SK-N-SH treated with all-trans-retinoic acid at 6 μM for 48 hours (cell line): ENCODE results near the gene PEPD.

Source experiments
- ATAC-seq: fragments of 200-7000 bp; cut with Tn5 transposase; 3 replicates; pipeline ENCODE4 v1.9.1; 2020; ENCODE audit warnings: mild to moderate bottlenecking, moderate library complexity
- BACH2 ChIP-seq: fragments of 250-450 bp; sonication (Bioruptor Pico); IDR thresholded peaks from 2 replicates; pipeline ENCODE4 v1.9.0; 2021; ENCODE audit warnings: mild to moderate bottlenecking, borderline replicate concordance
- CREB5 ChIP-seq: fragments of 250-450 bp; sonication (Bioruptor Pico); IDR thresholded peaks from 2 replicates; pipeline ENCODE4 v1.5.1; 2020; ENCODE audit warnings: low read depth, mild to moderate bottlenecking, moderate library complexity
- CSDC2 ChIP-seq: fragments of 250-450 bp; sonication (Bioruptor Pico); IDR thresholded peaks from 2 replicates; pipeline ENCODE4 v1.5.0; 2020; ENCODE audit warnings: mild to moderate bottlenecking, moderate library complexity
- CSRNP3 ChIP-seq: fragments of 250-450 bp; sonication (Bioruptor Pico); IDR thresholded peaks from 2 replicates; pipeline ENCODE4 v1.5.1; 2021; ENCODE audit warnings: mild to moderate bottlenecking, moderate library complexity
- GLIS3 ChIP-seq: fragments of 250-450 bp; sonication (Bioruptor Pico); IDR thresholded peaks from 2 replicates; pipeline ENCODE4 v1.5.0; 2020; ENCODE audit warnings: mild to moderate bottlenecking, moderate library complexity
- OSR1 ChIP-seq: fragments of 250-450 bp; sonication (Bioruptor Pico); IDR thresholded peaks from 2 replicates; pipeline ENCODE4 v1.8.0; 2022; ENCODE audit warnings: moderate library complexity, mild to moderate bottlenecking, inconsistent platforms
- RARB ChIP-seq: fragments of 250-450 bp; sonication (Bioruptor Pico); IDR thresholded peaks from 2 replicates; pipeline ENCODE4 v1.8.0; 2021; ENCODE audit warnings: mild to moderate bottlenecking, moderate library complexity
- SNAI2 ChIP-seq: fragments of 250-450 bp; sonication (Bioruptor Pico); IDR thresholded peaks from 2 replicates; pipeline ENCODE4 v1.5.0; 2020; ENCODE audit warnings: mild to moderate bottlenecking, moderate library complexity
- TOX ChIP-seq: fragments of 250-450 bp; sonication (Bioruptor Pico); IDR thresholded peaks from 2 replicates; pipeline ENCODE4 v1.8.0; 2021; ENCODE audit warnings: mild to moderate bottlenecking, moderate library complexity, borderline replicate concordance
- TSHZ2 ChIP-seq: fragments of 250-450 bp; sonication (Bioruptor Pico); IDR thresholded peaks from 2 replicates; pipeline ENCODE4 v1.5.0; 2020; ENCODE audit warnings: mild to moderate bottlenecking, moderate library complexity
- ZC3H10 ChIP-seq: fragments of 250-450 bp; sonication (Bioruptor Pico); IDR thresholded peaks from 2 replicates; pipeline ENCODE4 v1.5.1; 2021; ENCODE audit warnings: mild to moderate bottlenecking, moderate library complexity
- ZFP30 ChIP-seq: fragments of 450-650 bp; formaldehyde crosslinking; IDR thresholded peaks from 2 replicates; pipeline ENCODE4 v1.5.0; 2022; ENCODE audit warnings: mild to moderate bottlenecking, moderate library complexity
- ZNF565 ChIP-seq: fragments of 450-650 bp; formaldehyde crosslinking; conservative IDR thresholded peaks from 2 replicates; pipeline ENCODE4 v1.5.0; 2020; ENCODE audit warnings: low read depth, mild to moderate bottlenecking, moderate library complexity
- ZNF70 ChIP-seq: fragments of 450-650 bp; formaldehyde crosslinking; IDR thresholded peaks from 2 replicates; pipeline ENCODE4 v1.5.0; 2020; ENCODE audit warnings: mild to moderate bottlenecking, moderate library complexity
- ZNF8 ChIP-seq: fragments of 450-650 bp; formaldehyde crosslinking; IDR thresholded peaks from 2 replicates; pipeline ENCODE4 v1.5.0; 2020; ENCODE audit warnings: mild to moderate bottlenecking, moderate library complexity
- TF ChIP-seq, protein P1 (sequence below): fragments of 250-450 bp; sonication (Bioruptor Pico); IDR thresholded peaks from 2 replicates; pipeline ENCODE4 v1.8.0; 2021; ENCODE audit warnings: low read depth, mild to moderate bottlenecking, moderate library complexity, borderline replicate concordance
- TF ChIP-seq, protein P2 (sequence below): fragments of 250-450 bp; sonication (Bioruptor Pico); IDR thresholded peaks from 2 replicates; pipeline ENCODE4 v1.8.0; 2020; ENCODE audit warnings: mild to moderate bottlenecking, moderate library complexity, borderline replicate concordance

The PEPD gene

DNA sequence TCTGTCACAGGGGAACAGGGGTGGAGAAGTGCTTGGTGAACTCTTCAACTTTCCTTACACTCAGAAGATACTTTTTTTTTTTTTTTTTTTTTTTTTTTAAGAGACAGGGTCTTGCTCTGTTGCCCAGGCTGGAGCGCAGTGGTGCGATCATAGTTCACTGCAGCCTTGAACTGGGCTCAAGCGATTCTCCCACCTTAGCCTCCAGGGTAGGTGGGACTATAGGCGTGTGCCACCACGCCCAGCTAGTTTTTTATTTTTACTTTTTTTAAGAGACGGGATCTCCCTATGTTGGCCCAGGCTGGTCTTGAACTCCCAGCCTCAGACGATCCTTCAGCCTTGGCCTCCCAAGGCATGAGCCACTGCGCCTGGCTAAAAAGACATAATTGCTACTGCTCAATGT, 136.6 kb downstream of the PEPD start:
- TF ChIP-seq ZNF70 (CRISPR knock-in tag) (no peak), SNAI2 (CRISPR knock-in tag) (no peak), CSDC2 (CRISPR knock-in tag) (no peak), OSR1 (CRISPR knock-in tag) (no peak), CSRNP3 (no peak), TSHZ2 (CRISPR knock-in tag) (no peak), ZFP30 (CRISPR knock-in tag) (no peak), RARB (CRISPR knock-in tag) (no peak)
- TF ChIP-seq, protein P1, sequence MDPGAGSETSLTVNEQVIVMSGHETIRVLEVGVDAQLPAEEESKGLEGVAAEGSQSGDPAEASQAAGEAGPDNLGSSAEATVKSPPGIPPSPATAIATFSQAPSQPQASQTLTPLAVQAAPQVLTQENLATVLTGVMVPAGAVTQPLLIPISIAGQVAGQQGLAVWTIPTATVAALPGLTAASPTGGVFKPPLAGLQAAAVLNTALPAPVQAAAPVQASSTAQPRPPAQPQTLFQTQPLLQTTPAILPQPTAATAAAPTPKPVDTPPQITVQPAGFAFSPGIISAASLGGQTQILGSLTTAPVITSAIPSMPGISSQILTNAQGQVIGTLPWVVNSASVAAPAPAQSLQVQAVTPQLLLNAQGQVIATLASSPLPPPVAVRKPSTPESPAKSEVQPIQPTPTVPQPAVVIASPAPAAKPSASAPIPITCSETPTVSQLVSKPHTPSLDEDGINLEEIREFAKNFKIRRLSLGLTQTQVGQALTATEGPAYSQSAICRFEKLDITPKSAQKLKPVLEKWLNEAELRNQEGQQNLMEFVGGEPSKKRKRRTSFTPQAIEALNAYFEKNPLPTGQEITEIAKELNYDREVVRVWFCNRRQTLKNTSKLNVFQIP (CRISPR knock-in tag): no peak
- ATAC-seq: no peak

- TF ChIP-seq ZNF565 (CRISPR knock-in tag) (no peak), TSHZ2 (CRISPR knock-in tag) (no peak), ZNF8 (CRISPR knock-in tag) (no peak), OSR1 (CRISPR knock-in tag) (no peak), TOX (no peak), CREB5 (CRISPR knock-in tag) (no peak)
- TF ChIP-seq, protein P2, sequence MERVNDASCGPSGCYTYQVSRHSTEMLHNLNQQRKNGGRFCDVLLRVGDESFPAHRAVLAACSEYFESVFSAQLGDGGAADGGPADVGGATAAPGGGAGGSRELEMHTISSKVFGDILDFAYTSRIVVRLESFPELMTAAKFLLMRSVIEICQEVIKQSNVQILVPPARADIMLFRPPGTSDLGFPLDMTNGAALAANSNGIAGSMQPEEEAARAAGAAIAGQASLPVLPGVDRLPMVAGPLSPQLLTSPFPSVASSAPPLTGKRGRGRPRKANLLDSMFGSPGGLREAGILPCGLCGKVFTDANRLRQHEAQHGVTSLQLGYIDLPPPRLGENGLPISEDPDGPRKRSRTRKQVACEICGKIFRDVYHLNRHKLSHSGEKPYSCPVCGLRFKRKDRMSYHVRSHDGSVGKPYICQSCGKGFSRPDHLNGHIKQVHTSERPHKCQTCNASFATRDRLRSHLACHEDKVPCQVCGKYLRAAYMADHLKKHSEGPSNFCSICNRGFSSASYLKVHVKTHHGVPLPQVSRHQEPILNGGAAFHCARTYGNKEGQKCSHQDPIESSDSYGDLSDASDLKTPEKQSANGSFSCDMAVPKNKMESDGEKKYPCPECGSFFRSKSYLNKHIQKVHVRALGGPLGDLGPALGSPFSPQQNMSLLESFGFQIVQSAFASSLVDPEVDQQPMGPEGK (CRISPR knock-in tag): no peak
- TF ChIP-seq, all 23 proteins: peak for 0
- ATAC-seq: no peak
Observed at GRCh38 chr19:33383720-33384292, 137.8 kb downstream of the PEPD start.

GRCh38 chr19:33382982-33383381, 138.6 kb downstream of the PEPD start:
- ATAC-seq: no peak
- no peak for TF ChIP-seq OSR1 (CRISPR knock-in tag)
- TF ChIP-seq TOX: no peak
- TF ChIP-seq, protein P1 (CRISPR knock-in tag): no peak
- TF ChIP-seq ZC3H10 (CRISPR knock-in tag): no peak
- no peak for TF ChIP-seq GLIS3
- no peak for TF ChIP-seq BACH2 (CRISPR knock-in tag)
- no peak for TF ChIP-seq TSHZ2 (CRISPR knock-in tag)
- TF ChIP-seq, protein P2 (CRISPR knock-in tag): no peak
